GM12872 (cell line): ENCODE data around the gene KRTAP5-6.

ENCODE experiments used
- CTCF ChIP-seq: IDR thresholded peaks from 3 replicates; pipeline ENCODE4 v1.5.1; 2011; ENCODE audit warnings: low read depth, mild to moderate bottlenecking, low read length, moderate library complexity; ENCODE audit not compliant: insufficient read depth

The KRTAP5-6 gene

GRCh38 chr11:1656061-1656441 is 40.9 kb upstream of the KRTAP5-6 start:
- no peak for TF ChIP-seq CTCF

GRCh38 chr11:1656670-1657069 is 40.3 kb upstream of the KRTAP5-6 start:
- no peak for TF ChIP-seq CTCF

GRCh38 chr11:1659506-1659905 is 37.5 kb upstream of the KRTAP5-6 start:
- TF ChIP-seq CTCF, result no peak

- TF ChIP-seq CTCF, result no peak
These were observed 36.7 kb upstream of the KRTAP5-6 start for GRCh38 chr11:1660111-1660867.

DNA sequence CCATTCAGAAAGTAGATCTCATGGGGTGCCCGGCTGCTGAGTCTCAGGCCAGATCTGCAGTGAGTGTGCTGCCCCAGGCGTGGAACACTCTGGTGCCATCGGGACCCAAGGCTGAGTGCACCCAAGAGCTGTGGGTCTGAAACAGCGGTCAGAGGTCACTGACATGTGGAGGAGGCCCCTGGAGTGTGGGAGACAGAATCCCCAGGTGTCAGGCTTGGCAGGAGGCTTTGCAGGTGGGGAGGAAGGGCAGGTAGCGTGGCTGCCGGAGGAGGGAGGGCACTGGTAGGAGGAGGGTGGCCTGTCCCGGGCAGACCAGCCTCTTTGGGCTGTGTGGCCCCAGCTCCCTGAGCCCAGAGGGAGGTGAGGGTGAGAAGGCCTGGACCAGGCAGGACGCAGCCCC is 31.7 kb upstream of the KRTAP5-6 start:
- TF ChIP-seq CTCF, result no peak

DNA sequence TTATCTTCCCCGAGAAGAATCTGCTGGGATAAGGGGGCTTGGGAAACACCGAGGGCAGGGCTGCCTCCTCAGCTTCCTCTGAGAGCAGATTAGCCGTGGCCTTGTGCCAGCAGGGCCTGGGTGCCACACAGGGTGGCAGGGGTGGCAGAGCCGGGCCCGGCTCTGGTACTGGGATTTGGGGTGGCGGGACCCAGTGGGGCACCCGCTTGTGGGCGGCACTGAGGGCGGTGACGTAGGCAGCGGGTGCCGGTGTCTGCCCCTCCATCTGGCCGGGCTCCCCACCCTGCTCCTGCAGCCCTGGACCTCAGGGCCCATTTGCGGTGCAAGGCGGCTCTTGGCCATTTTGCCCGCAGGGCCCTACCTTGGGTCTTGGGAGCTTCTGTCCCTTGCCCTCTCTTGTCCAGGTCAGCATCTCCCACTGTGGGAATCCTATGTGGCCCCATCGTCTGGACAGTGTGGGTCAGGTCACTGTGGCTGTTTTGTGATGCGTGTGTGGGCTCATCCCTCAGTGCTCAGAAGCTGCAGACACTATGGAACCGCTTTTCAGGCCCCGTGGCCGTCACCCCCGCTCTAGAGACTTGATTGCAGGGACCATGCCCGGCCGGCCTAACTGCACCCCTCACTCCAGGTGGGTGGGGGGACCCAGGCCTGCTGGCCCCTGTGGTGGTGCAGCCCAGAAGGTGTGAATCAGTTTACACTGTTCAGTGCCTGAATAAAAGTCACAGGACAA is 29.7 kb upstream of the KRTAP5-6 start:
- no peak for TF ChIP-seq CTCF

DNA sequence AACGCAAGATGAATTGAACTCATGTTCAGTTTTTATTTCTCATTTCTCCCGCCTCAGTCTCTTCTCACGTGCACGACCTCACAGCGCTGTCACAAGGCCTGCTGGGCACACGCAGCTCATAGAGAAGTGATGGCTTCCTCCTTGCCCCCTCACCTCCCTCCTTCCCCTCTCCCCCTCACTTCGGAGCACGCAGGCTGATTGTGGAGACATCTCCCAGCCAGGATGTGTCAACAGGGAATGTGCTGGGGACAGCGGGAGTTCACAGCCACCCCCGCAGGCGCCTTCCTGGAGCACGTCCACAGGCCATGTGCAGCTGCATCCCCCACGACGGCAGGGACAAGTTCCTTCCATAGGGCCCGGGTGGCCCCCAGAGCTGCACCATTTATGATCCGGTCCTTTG is 29.1 kb upstream of the KRTAP5-6 start:
- TF ChIP-seq CTCF, result no peak
